Measurements from ENCODE around the gene ATOSB.
A peak's percentile ranks its signal among the peaks of the same experiment; 100 is the strongest.

Gene ATOSB

GRCh38 chr9:35079426-35080341 is 36.0 kb downstream of the ATOSB start, which contains the start of gene FANCG:
FANCG (minus strand) TSS chr9:35079942; CDS start chr9:35079524, 418 bp downstream.
- peak; percentile 68 for DNase-seq

- no peak for DNase-seq
Observed at GRCh38 chr9:35079041-35079425, 36.6 kb downstream of the ATOSB start.

- no peak for DNase-seq
Observed at GRCh38 chr9:35078066-35078465, 37.6 kb downstream of the ATOSB start.

- DNase-seq: no peak
Observed at GRCh38 chr9:35076848-35077247, 38.8 kb downstream of the ATOSB start.

GRCh38 chr9:35075358-35075757 is 40.3 kb downstream of the ATOSB start:
- no peak for DNase-seq

GRCh38 chr9:35074791-35075190 is 40.9 kb downstream of the ATOSB start:
- no peak for DNase-seq

- DNase-seq: no peak
Observed at GRCh38 chr9:35074141-35074540, 41.5 kb downstream of the ATOSB start.

GRCh38 chr9:35073279-35073612 is 42.4 kb downstream of the ATOSB start:
- no peak for DNase-seq

- DNase-seq: peak; percentile 97
Observed at GRCh38 chr9:35072461-35073278, 43.0 kb downstream of the ATOSB start, which contains the start of gene VCP. VCP (minus strand) TSS chr9:35072625; CDS start chr9:35072353, 272 bp downstream.

- peak; percentile 57 for DNase-seq
Observed at GRCh38 chr9:35071814-35072460, 43.7 kb downstream of the ATOSB start.

- DNase-seq: no peak
Observed at GRCh38 chr9:35070823-35071813, 44.5 kb downstream of the ATOSB start.

- DNase-seq: no peak
Observed at GRCh38 chr9:35069020-35069419, 46.6 kb downstream of the ATOSB start.

GRCh38 chr9:35067056-35067455 is 48.6 kb downstream of the ATOSB start:
- DNase-seq: no peak

- no peak for DNase-seq
Observed at GRCh38 chr9:35060548-35061207, 55.0 kb downstream of the ATOSB start.

GRCh38 chr9:35059438-35059837 is 56.2 kb downstream of the ATOSB start:
- DNase-seq: no peak

- DNase-seq: no peak
Observed at GRCh38 chr9:35057271-35057620, 58.4 kb downstream of the ATOSB start.

GRCh38 chr9:35056571-35057270 is 58.9 kb downstream of the ATOSB start:
- no peak for DNase-seq

- DNase-seq: no peak
Observed at GRCh38 chr9:35054871-35055644, 60.6 kb downstream of the ATOSB start.

- DNase-seq: no peak
Observed at GRCh38 chr9:35054185-35054835, 61.4 kb downstream of the ATOSB start.

Data from NCI-H2029 treated with DMSO at 0.1 percent for 48 hours (cell line).